Left colon (tissue), 2 donors: ENCODE results near the gene TACR2. TPM values are rescaled to one million over a fixed set of nuclear protein-coding genes. Genes with fewer than 3 reads are reported as not detected.

Source experiments
- ATAC-seq: fragments of 200-7000 bp; cut with Tn5 transposase; one replicate; pipeline ENCODE4 v1.9.1; 2020; ENCODE audit warnings: mild to moderate bottlenecking, moderate library complexity
- DNase-seq, 2 donors: peaks; one replicate each; pipeline ENCODE4 v3.0.0-alpha.2; 2020
- intact Hi-C, 2 donors: fragments of 100-400 bp; cut with DNase I in 1 of 2; cut with micrococcal nuclease in 1 of 2; formaldehyde crosslinking; loops; one replicate each; pipeline versions ENCODE4 v1.11.2 to v1.14.0; 2022; cut with DNase I, micrococcal nuclease
- long read RNA-seq: library from polyadenylated mRNA; unstranded; transcript quantifications from one replicate; pipeline ENCODE4 v2.0.0, GENCODE V29; 2021
- total RNA-seq, 2 donors: library from RNA; stranded (reverse); fragmentation: NEBNext Ultra II Directional; extraction: Animal tissue kit (Norgen Biotek cat#: 25700); gene quantifications; one replicate each; pipeline ENCODE4 v1.2.1, GENCODE V29; 2021
- donor health status: DM: no; HTN: no; CAD: no.
- donor health status: DM: yes; HTN: yes; CAD: no.

Gene TACR2
- 10 to 100 TPM in 1 of 2 donors, under 1 TPM in 1; 0.61 to 26.8 TPM for total RNA-seq
- long read RNA-seq, partial matches to known transcripts: 0 of 1 reads
- long read RNA-seq, other reads (novel, unspliced or antisense): 0 of 1 reads

DNA sequence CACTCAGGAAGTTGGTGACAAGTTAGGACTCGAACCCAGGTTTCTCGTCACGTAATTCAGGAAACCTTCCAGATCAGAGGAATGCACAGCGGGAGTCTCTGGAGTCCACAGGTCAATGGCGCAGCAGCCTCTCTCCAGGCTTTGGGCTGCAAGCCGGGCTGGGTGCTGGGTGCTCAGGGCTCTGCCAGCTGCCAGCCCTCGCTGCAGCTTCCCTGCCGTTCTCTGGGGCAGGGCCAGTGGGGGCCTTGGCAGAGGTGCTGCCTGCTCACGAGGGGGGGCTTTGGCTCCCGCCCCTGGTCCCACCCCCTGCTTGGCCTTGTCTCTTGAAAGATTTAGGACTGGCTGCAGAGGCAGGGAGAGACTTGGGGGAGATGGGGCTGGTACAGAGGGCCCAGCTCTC lies at the start of gene TACR2:
TSS of gene TACR2 (minus strand) at position 224 of the 400 bp plus-strand sequence. CDS start 595 bp downstream, outside the sequence.
- intact Hi-C loops: loop anchor here in 1 of 2 donors (5.0 kb wide), 1 partner anchor 81 kb away; no protein-coding TSS in a partner anchor
- DNase-seq (peak in 1 of 2 donors; percentile 70), ATAC-seq (no peak)

DNA sequence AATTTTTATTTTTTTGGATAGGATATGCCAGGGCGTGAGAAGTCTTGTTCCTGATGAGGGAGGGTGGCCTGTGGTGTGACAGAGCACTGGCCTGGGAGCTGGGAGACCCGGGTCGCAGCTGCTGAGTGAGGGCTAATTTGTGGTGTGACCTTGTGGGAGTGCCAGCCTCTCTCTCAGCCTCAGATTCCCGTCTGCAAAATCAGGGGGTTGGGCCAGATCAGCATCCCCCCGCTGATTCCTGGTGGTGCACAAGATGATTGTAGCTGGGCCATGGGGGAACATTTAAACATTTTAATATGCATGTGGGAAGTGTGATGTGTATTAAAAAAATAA lies 49.4 kb upstream of the TACR2 start:
- DNase-seq: no peak
- intact Hi-C loops: no loop called here
- no peak for ATAC-seq

DNA sequence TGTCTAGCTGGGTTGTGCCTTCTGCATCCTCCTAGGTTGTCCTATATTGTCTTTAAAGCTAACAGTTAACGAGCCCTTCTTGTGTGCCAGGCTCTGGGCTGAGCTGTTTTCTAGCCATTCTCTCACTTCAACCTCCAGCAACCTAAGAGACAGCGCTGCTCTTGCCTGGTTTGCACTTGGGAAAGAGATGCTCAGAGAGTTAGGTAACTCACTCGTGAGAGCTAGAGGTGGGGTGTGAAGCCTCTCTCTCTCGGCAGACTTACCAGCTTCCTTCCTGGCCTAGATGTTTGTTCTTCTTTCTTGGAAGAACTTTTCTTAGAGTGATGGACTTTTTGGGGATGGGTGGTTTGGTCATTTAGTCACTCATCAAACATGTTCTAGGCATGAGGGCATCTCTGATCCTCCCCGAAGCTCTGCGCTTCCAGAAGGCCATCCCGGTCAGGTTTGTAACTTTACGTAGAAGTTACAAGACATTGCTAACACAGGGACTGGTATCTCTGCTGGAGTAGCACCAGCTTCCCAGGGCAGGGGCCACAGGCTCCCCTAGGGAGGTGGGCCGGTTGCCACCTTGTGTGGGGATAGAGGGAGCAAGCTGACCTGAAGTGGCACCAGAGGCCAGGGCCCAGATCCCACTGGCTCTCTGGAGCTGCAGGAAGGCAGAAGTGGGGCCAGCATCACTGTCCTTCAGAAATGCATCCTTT lies 48.9 kb upstream of the TACR2 start:
- DNase-seq: no peak
- no peak for ATAC-seq
- intact Hi-C loops: no loop called here

DNA sequence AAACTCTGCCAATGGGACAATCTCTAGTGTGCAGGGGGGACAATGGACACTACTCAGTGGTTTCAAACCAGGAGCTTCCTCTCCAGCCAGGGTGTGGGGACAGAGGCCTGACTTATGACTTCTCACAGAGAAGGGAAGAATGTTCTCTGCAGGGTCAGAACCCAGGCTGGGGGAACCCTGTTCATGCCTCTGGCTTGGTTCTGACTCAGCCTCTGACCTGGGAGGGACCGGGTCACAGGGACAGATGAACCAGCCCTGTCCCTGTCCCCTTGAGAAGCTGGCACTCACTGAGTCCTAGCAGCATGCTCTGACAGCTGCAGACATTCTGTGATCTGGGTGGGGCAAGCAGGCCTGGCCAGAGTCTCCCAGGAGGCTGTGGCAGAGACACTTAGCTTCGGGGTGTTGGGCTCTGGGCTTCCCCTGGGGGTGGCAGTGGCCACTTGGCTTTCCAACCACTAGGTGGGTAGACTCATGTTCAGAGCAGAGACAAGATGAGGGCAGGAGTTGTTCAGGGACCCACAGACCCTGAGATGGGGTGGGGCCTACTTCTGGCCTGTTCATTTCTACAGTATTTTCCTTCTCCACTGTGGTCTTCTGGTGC lies 48.2 kb upstream of the TACR2 start:
- intact Hi-C loops: no loop called here
- ATAC-seq (peak; percentile 76), DNase-seq (peak in 1 of 2 donors; percentile 61)

DNA sequence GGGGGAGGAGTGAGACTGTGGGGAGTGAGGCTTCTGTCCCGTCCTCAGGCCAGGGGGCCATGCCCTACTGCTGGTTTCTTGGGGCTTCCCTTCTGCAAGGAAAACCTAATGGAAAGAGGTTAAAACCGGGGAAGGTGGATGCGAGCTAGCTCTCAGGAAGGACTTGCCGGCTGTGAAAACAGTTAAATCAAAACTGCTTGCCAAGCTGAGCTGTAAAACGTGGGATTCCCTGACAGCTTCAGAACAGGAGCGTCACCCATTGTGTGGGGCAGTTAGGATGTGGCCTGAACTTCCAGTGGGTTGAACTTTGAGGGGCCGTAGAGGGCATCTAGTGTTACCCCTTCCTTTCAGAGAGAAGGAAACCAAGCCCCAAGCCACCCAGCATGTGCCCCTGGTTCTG lies 47.7 kb upstream of the TACR2 start:
- ATAC-seq: no peak
- intact Hi-C loops: no loop called here
- no peak for DNase-seq

DNA sequence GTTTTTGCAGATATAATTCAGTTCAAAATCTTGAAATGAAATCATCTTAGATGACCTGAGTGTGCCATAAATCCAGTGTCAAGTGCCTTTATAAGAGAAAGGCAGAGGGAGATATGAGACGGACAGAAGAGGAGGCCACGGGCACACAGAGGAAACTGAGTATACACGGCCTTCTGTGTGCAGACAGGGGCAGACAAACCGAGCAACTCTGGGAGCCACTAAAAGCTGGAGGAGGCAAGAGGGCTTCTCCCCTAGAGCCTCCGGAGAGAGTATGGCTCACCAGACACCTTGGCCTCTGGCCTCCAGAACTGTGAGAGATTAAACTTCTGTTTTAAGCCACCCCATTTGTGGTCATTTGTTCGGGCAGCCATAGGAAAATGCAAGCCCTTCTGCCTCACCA lies 47.2 kb upstream of the TACR2 start:
- intact Hi-C loops: no loop called here
- DNase-seq (no peak), ATAC-seq (no peak)

DNA sequence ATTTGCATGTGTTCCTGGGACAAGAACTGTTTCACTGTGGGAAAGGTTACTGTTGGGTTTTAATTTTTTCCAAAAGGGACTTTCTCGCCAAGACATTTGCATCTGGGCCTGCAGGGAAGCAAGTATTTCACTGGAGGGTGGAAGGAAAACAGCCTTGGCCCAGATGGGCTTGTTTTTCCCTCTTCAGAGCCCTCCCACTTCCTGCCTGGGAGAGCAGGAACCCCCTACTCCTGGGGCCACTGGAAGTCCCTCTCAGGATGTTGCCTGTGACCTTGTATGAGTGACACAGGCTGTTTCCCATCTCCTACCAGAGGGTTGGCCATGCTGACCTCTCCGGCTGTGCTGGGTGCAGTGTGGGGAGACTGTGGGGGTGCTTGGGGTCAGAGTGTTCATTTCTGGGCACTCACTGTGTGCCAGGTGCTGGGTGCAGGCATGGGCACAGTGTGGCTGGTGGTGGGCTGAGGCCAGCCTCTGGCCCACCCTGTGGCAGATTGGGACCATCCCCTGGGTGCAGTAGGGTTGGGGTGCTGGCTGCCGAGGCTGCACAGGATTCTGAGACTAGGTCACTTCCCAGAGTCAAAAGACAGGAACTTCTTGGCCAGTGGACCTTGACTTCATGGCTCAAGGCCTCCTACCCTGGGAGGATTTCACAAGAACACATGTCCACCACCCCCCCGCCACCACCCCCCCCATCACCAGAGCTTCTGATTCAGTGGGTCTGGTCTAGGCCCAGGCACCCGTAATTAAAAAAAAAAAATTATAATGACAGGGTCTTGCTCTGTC lies 44.7 kb upstream of the TACR2 start:
- no peak for DNase-seq
- intact Hi-C loops: no loop called here
- no peak for ATAC-seq

DNA sequence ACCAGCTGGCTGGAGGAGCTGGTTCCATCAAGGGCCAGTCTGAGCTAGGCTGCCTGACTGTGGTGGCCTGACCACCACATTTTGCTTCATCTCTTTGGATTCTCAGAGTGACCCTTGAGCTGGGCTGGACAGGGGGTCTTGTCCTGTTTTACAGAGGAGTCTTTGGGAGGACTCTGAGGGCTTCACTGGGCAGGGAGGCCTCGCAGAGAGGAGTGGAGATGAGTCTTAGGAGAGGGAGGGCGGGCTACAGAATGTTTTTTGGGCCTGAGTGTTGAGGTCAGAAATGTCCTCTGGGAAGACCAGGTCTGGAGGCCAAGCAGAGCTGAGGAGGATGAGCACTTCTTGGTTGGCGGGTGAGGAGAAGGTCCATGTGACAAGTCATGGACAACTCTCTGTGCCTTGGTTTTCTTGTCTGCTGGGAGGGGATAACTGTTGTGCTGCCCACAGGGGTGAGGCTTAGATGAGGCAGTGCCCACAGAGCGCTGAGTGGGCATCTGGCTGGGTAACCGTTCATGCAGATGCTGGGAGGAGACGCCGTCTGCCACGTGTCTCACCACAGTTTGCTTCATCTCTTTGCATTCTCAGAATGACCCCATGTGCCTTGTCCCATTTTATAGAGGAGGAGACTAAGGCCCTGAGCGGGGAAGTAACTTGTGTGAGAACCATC lies 44.0 kb upstream of the TACR2 start:
- no peak for ATAC-seq
- no peak for DNase-seq
- intact Hi-C loops: no loop called here

DNA sequence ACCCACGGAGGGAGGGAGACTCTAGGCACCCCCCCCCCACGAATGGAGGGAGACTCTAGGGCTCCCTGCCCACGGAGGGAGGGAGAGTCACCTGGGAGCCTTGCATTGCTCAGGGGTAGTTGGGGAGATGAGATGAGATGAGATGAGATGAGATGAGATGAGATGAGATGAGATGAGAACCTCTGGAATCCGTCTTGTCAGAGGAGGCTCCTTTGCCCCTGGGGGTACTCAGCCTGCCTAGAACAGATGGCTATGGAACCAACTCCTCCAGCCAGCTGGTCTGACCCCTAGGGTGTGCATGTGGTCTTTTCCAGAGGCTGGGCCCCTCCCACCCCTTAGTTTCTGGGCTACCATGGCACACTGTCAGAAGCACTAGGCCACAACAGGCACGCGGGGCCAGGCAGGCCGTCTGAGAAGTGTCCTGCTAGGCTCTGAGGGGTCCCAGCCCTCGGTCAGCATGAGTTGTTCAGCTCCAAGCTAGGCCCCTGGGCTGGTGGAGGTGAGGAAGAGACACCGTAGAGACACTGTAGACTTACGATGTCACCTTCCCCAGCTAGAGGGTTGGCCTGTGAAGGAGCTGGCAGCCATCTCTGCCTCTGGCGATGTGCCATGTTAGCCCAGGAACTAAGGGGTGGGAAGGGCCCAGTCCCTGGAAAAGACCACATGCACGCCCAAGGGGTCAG lies 43.3 kb upstream of the TACR2 start:
- intact Hi-C loops: no loop called here
- DNase-seq (no peak), ATAC-seq (no peak)

DNA sequence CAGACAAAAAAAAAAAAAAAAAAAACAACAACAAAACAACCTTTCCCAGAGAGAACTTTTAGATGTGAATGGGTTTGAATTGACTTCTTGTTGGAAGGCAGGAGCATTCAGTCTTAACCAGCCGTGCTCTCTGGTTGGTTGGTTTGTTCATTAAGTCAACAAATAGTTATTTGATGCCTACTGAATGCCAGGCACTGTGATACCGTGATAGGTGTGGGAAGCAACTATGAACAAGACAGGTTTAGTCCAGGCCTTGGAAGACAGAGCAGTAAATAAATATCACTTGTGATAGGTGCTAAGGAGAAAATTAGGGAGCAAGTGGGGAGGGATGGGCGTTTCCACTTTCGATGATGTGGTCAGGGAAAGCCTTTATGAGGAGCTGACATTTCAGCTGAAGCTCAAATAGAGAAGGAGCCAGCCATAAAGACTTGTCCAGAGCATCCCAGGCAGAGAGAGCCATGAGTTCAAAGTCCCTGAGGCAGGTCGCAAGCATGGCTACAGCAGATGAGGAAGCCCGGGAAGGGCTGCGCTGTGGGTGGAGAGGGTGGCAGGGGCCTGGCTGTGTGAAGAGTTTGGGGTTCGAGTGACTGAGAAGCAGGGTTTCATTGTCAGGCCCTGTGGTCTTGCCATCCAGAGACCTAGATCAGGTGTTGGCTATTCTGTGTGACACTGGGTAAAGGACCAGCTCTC lies 42.5 kb upstream of the TACR2 start:
- intact Hi-C loops: no loop called here
- peak; percentile 34 to 62 for DNase-seq
- peak; percentile 73 for ATAC-seq

DNA sequence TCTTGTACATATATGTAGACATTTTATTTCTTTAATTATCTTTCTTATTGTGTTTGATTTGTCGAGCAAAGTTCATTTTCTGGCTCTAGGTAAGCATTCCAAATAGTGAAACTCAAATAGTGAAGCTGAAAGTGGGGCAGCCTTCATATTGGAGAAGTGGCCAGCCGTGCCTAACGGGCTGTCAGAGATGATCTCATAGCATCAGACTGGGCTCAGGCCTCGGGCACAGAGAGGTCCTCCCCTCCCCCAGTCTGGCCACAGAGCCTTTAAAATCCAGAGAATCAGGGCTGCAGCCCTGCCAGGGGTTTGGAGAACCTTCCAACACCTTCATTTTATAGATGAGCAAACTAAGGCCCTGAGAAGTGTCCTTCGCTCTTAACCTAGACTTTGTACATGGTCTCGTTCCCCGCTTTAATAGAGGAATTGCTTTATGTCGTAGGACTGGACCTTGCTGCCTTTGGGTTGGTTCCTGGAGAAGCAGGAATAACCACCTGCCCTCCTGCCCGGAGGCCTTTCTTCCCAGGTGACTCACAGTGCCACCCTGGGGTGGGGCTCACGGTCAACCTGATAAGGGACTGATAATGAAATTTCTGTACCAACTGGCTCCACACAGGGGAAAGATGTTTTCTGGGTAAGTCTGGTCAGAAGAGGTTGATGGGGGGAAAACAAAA lies 41.8 kb upstream of the TACR2 start:
- DNase-seq (peak; percentile 78 to 92), ATAC-seq (peak; percentile 90)
- intact Hi-C loops: no loop called here

DNA sequence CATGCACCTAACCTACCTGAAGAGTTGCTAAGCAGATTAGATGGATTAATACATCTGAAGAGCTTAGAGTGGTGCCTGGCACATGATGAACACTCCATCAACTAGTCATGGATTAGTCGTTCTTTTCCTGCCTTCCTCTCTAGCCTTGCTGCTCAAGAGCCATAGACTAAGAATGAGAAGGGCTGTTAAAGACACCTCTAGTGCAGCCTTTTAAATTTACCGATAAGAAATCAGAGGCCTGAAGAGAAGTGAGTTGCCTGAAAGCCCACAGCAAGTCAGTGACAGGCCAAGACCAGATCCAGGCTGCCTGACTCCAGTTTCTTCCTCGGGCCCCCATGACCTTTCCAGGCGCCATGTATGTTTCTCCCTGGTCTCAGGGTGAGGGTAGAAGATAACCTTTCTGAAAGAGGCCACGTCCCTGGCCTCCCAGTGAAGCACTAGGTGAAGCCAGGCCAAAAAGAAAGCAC lies 41.1 kb upstream of the TACR2 start:
- no peak for DNase-seq
- ATAC-seq: no peak
- intact Hi-C loops: no loop called here

DNA sequence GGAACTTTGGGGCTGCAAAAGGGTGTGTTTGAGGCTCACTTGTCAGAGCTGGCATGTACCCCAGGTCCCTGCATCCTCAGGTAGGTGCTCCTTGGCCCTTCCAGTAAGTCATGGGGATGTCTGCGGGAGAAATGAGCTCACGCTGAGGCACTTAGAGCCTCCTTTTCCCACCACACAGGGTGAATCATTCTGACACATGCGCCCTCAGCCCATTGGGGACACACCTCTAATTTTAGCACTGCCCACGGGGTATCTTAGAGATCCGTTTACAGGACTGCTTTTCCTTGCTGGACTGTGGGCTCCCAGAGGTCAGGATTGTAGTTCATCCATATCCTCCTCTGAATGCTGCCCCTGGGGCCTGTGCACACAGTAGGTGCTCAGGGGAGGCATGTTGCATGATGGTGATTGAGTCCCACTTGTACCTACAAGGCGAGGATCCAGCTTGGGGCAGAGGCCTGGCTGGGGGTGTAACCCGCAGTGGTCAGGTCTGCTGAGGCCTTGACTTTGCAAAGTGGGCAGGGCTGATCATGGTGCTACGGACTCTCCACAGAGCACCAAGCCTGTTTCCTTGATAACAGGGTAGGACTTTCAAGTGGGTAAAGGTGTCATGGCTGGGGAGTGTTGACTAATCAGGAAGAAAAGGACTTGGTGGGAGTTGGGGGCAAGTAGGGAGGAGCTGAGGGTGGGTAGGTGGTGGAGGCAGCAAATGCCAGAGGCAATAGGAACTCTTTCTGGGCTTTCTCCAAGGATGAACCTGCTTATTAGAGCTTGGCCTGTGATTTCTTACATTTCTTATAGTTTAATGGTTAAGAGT lies 40.4 kb upstream of the TACR2 start:
- no peak for ATAC-seq
- intact Hi-C loops: no loop called here
- no peak for DNase-seq

DNA sequence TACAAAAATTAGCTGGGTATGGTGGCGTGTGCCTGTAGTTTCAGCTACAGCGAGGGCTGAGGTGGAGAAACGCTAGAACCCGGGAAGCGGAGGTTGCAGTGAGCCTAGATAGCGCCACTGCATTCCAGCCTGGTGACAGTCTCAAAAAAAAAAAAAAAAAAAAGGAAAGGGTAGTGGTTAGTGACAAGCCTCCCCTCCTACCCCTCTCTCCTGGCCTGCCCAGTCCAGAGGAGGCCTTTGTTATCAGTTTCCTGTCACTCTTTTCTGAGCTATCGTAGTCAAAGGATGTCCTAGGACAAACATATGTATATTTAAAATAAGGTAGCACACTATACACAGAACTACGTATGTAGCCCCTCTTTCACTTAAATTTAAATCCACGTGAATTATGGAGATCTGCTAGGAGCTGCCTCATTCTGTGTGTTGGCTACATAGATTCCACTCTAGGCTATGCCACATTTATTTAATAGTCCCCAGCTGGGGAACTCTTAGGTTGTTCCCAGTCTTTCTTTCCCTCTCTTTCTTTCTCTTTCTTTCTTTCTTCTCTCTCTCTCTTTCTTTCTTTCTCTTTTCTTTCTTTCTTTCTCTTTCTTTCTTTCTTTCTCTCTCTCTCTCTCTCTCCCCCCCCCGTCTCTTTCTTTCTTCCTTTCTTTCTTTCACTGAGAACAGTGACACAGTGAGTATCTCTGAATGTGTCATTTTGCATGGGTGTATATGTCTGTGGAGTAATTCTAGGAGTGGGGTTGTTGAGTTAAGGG lies 38.5 kb upstream of the TACR2 start:
- DNase-seq (no peak), ATAC-seq (no peak)
- intact Hi-C loops: no loop called here

DNA sequence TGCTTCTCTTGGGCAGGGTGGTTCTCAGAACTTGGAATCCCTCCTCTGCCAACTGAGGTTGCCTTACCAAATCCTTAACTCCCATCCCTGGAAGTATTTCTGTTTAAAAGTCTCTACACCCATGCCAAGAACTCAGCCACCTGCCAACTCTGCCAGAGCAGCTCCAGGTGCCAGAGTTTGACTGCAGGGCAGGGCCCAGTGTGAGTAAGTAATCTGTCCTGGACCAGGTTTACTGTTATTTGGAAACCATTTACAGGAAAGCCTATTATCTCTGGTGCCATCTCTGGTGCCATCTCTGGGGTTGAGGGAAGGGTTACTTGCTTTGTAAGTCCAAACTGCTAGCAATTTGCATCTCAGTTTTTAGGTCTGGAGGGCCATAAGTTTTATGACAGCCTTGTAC lies 37.1 kb upstream of the TACR2 start:
- no peak for DNase-seq
- intact Hi-C loops: no loop called here
- no peak for ATAC-seq
